Measurements from ENCODE around the gene MMP12. TPM values are rescaled to one million over a fixed set of nuclear protein-coding genes. Genes with fewer than 3 reads are reported as not detected.

Gene MMP12
- total and polyA plus RNA-seq, 2 experiments from 2014 or later: not detected

GRCh38 chr11:102837646-102838045, 37.1 kb downstream of the MMP12 start:
- H3K27me3 ChIP-seq (ENCODE audit: insufficient read depth): no peaks in the 10 kb centered on the region
- H3K79me2 ChIP-seq (replicated peaks; ENCODE audit: insufficient read depth): no peaks in the 10 kb centered on the region
- H3F3A ChIP-seq (replicated peaks; ENCODE audit: low read depth): no peaks in the 10 kb centered on the region
- Mint-ChIP-seq H3K36me3 (ENCODE audit: low read depth) (no peaks in the 10 kb centered on the region), H3K27ac (no peak overlapping the region), H3K4me3 (no peak overlapping the region), H3K4me1 (peaks cover 25% of the 10 kb centered on the region), H3K9me3 (no peaks in the 10 kb centered on the region), H3K27me3 (ENCODE audit: insufficient read depth, low read depth, poor library complexity) (no peaks in the 10 kb centered on the region)
- H3K4me2 ChIP-seq: no peak overlapping the region
- H3K27ac ChIP-seq (ENCODE audit: low read depth): no peak overlapping the region
- no peak overlapping the region for H3K4me3 ChIP-seq
- H2AFZ ChIP-seq: no peak overlapping the region
- TF ChIP-seq JUNB (IDR thresholded peaks at IDR 0.05; ENCODE audit: unreplicated experiment) (no peak), CTCF (conservative IDR thresholded peaks at IDR 0.05; ENCODE audit: low read depth in 2 of 2) (no peak), REST (IDR thresholded peaks at IDR 0.05; ENCODE audit: unreplicated experiment) (no peak), ZNF114 (CRISPR knock-in tag; IDR thresholded peaks at IDR 0.05) (no peak), EZH2 (IDR thresholded peaks at IDR 0.05; ENCODE audit: low read depth, unreplicated experiment) (no peak), ETS1 (IDR thresholded peaks at IDR 0.05) (no peak)
- DNase-seq (ENCODE audit: low spot score) (no peak), ATAC-seq (no peak)
- H3K9me2 ChIP-seq (ENCODE audit: insufficient read depth): no peaks in the 10 kb centered on the region
- H3K4me1 ChIP-seq (ENCODE audit: insufficient read depth): peaks cover 18% of the 10 kb centered on the region
- no peaks in the 10 kb centered on the region for H3K36me3 ChIP-seq (ENCODE audit: insufficient read depth)
- H4K20me1 ChIP-seq (replicated peaks; ENCODE audit: insufficient read depth): no peaks in the 10 kb centered on the region

- H3K4me3 ChIP-seq: no peak overlapping the region
- Mint-ChIP-seq H3K4me1 (peaks cover 25% of the 10 kb centered on the region), H3K27me3 (ENCODE audit: insufficient read depth, low read depth, poor library complexity) (no peaks in the 10 kb centered on the region), H3K27ac (no peak overlapping the region), H3K36me3 (ENCODE audit: low read depth) (no peaks in the 10 kb centered on the region), H3K9me3 (no peaks in the 10 kb centered on the region), H3K4me3 (no peak overlapping the region)
- H3K27ac ChIP-seq (ENCODE audit: low read depth): no peak overlapping the region
- no peaks in the 10 kb centered on the region for H3K27me3 ChIP-seq (ENCODE audit: insufficient read depth)
- no peaks in the 10 kb centered on the region for H3F3A ChIP-seq (replicated peaks; ENCODE audit: low read depth)
- TF ChIP-seq ETS1 (IDR thresholded peaks at IDR 0.05) (no peak), NANOG (IDR thresholded peaks at IDR 0.05; ENCODE audit: borderline replicate concordance) (no peak), POLR2AphosphoS5 (IDR thresholded peaks at IDR 0.05; ENCODE audit: low read depth) (no peak), JUNB (IDR thresholded peaks at IDR 0.05; ENCODE audit: unreplicated experiment) (no peak)
- H3K36me3 ChIP-seq (ENCODE audit: insufficient read depth): no peaks in the 10 kb centered on the region
- no peak for DNase-seq (ENCODE audit: low spot score)
- no peaks in the 10 kb centered on the region for H4K20me1 ChIP-seq (replicated peaks; ENCODE audit: insufficient read depth)
- H3K79me2 ChIP-seq (replicated peaks; ENCODE audit: insufficient read depth): no peaks in the 10 kb centered on the region
- ATAC-seq: no peak
- no peak overlapping the region for H3K4me2 ChIP-seq
- H3K4me1 ChIP-seq (ENCODE audit: insufficient read depth): peaks cover 18% of the 10 kb centered on the region
- H3K9me2 ChIP-seq (ENCODE audit: insufficient read depth): no peaks in the 10 kb centered on the region
- no peak overlapping the region for H2AFZ ChIP-seq
Measured at GRCh38 chr11:102837156-102837555, 37.6 kb downstream of the MMP12 start.
